ENCODE results near the gene CHL1.

The CHL1 gene, protein sequence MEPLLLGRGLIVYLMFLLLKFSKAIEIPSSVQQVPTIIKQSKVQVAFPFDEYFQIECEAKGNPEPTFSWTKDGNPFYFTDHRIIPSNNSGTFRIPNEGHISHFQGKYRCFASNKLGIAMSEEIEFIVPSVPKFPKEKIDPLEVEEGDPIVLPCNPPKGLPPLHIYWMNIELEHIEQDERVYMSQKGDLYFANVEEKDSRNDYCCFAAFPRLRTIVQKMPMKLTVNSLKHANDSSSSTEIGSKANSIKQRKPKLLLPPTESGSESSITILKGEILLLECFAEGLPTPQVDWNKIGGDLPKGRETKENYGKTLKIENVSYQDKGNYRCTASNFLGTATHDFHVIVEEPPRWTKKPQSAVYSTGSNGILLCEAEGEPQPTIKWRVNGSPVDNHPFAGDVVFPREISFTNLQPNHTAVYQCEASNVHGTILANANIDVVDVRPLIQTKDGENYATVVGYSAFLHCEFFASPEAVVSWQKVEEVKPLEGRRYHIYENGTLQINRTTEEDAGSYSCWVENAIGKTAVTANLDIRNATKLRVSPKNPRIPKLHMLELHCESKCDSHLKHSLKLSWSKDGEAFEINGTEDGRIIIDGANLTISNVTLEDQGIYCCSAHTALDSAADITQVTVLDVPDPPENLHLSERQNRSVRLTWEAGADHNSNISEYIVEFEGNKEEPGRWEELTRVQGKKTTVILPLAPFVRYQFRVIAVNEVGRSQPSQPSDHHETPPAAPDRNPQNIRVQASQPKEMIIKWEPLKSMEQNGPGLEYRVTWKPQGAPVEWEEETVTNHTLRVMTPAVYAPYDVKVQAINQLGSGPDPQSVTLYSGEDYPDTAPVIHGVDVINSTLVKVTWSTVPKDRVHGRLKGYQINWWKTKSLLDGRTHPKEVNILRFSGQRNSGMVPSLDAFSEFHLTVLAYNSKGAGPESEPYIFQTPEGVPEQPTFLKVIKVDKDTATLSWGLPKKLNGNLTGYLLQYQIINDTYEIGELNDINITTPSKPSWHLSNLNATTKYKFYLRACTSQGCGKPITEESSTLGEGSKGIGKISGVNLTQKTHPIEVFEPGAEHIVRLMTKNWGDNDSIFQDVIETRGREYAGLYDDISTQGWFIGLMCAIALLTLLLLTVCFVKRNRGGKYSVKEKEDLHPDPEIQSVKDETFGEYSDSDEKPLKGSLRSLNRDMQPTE (N-terminal part only)

DNA sequence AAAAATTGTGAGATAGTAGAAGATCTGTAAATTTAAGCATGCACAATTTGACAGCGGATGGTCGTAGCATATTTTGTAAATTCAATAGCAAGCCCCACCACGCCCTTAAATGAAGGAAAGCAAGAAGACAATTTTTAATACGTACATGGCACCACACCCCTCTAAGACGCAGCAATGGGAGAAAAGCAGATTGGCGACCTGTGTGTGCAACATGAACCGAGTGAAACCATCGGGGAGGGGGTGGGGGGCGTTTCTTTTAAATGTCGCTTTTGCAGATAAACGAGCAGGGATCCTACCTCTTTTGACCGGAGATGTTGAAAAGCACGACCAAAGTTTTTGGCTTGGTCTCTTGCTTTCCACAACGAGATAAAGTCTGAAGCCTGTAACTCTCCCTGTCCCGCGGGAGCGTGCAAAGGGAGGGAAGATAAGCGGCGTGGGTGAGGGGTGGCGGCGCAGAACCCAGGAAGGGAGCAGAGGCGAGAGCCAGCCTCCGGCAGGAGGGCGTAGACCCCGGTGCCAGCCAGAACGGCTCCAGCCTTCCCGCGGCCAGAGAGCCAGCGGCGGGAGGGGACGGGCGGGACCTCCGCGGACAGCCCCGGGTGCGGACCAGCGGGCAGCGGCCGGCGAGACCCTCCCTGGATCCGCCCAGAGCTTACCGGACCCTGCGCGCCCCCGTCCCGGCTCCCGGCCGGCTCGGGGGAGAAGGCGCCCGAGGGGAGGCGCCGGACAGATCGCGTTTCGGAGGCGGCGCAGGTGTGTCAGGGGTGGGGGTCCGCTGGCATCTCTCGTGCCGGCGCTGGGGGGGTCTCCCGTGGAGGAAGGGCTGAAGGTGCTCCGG is at the start of gene CHL1:
Gene CHL1, plus strand, starts transcription at position 453 of the 838 bp plus-strand sequence. CDS start 123,014 bp downstream, outside the sequence.
- no peak for DNase-seq (ENCODE audit: low read depth in 2 of 2, low spot score in 1 of 2)

DNA sequence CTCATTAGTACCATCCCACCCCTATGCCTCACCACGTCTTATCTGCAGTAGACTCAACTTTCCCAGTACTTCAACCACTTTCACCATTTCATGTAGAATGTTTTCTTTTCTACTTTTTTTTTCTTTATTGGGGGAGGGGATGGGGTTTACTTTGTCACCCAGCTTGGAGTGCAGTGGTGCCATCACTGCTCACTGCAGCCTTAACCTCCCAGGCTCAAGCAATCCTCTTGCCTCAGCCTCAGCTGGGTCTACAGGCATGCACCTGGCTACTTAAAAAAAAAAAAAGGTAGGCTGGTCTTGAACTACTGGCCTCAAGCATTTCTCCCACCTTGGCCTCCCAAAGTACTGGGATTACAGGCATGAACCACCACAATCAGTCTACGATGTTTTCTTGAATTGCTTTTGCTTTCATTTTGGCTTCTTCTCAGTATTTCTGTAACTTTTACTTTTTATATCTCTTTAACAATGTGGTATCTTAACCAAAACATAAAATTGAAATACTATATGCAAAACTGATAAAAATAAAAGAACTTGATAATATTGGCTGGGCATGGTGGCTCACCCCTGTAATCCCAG is 44.9 kb upstream of the CHL1 start:
- no peak for DNase-seq (ENCODE audit: low read depth in 2 of 2, low spot score in 1 of 2)

DNA sequence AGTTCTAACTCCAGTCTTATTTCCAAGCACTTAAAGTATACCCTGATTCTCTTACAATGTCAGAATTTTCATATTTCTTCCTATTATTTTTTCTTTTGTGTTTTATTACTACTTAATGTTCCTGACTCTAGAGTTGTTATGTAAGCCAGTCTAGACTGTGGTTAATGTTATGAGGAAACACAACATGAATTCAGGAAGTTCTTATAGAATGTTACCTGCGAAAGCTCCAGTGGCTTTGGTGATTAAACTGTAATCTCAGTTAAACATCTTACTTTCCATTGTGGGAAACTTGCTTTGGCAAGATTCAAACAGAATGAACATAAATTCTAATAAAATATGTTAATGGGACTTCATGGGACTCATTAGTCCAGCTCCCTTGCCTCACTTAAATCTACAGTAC is 36.6 kb upstream of the CHL1 start:
- DNase-seq (ENCODE audit: low read depth in 2 of 2, low spot score in 1 of 2), result no peak

DNA sequence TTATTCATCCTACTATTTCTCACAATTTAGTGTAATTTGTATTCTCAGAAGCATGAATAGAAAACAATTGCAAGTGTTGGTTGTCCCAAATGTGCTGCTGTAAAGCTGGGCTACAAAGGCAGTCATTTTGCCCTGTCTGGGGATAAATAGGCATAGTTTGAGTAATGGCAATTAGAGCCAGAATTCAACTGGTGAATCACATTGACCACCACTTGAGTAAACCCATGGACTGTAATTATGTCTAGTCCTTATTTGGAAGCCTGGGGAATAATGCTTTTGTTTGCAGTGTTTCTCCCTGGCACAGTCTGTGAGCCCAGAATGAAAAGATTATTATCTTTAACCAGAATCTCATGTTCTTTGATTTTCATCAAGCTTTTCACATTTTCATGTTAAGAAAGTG is 30.5 kb upstream of the CHL1 start:
- DNase-seq (ENCODE audit: low read depth in 2 of 2, low spot score in 1 of 2), result no peak

DNA sequence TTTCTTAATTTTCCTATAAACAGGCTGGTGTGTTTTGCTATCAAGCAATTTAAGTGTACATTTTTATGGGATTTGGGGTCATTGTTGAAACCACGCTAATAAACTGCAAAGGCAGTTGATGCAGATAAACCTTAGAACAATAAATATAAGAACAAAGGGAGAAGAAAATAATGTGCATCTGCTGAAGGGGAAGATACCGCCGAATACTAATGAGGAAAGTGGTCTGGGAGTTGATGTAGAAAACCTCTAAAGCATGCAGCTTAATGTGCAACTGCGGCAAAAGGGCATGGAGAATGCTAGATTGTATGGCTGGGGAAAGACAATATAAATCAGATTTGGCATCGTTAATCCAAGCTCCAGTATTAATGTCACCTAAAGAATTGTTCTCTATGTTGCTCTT is 29.8 kb upstream of the CHL1 start:
- DNase-seq (ENCODE audit: low read depth in 2 of 2, low spot score in 1 of 2), result no peak

DNA sequence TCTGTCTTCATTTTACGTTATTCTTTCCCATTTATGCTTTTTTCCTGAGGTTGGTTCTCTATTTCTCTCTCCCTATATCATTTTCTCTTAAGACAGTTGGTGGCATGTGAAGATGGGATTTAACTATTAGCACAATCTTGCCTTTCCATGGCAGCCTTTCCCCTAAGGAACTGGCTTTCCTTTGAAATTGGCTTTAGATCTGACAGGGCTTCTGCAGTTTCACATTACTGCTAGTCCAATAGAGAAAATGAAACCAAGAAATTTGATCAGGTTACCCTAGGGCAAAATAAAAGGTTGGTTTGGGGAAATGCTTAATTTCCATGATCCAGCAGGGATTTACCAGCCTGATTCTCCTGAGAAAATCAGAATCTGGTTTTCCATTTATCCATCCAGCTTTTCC is 22.7 kb upstream of the CHL1 start:
- no peak for DNase-seq (ENCODE audit: low read depth in 2 of 2, low spot score in 1 of 2)

DNA sequence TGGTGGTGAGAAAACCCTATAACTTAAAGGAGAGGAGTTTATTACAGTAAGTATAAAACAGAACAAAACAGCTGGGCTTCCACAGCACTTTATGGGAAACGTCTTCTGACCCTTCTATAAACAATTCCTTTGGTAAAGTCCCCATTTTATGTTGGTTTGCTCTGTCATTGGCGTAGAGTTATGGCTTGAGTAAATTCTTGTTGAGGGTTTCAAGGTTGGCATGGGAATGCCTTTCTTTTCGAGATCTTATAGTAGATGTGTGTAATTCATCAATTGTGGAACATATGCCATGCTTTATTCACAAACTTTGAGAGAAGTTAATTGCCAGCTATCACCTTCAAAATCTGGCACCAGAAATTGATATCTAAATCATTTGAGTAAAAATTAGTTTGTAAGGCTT is 11.6 kb upstream of the CHL1 start:
- DNase-seq (ENCODE audit: low read depth in 2 of 2, low spot score in 1 of 2), result no peak

DNA sequence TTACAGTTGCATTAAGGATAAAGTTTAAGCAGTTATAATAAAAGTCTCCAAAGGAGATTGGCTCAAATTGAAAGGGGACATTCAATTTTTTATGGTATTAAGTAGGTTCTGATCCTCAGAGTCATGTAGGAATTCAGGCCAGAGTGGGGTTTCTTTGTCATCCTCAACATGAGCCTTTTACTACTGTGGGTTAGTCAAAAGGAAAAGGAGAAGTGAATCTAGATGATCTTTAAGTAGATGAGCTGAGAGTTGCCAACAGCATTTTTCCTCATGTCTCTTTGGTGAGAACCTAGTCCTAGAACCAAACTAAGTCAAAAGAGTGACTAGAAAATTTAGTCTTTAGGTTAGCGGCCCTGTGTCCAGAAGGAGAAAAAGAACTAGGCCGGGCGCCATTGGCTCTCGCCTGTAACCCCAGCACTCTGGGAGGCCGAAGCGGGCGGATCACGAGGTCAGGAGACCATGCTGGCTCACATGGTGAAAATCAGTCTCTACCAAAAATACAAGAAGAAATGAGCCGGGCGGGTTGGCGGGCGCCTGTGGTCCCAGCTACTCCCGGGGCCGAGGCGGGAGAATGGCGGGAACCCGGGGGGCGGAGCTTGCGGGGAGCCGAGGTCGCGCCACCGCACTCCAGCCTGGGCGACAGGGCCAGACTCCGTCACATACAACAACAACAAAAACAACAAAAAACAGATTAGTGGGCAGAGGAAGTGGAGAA is 4.2 kb upstream of the CHL1 start:
- no peak for DNase-seq (ENCODE audit: low read depth in 2 of 2, low spot score in 1 of 2)

DNA sequence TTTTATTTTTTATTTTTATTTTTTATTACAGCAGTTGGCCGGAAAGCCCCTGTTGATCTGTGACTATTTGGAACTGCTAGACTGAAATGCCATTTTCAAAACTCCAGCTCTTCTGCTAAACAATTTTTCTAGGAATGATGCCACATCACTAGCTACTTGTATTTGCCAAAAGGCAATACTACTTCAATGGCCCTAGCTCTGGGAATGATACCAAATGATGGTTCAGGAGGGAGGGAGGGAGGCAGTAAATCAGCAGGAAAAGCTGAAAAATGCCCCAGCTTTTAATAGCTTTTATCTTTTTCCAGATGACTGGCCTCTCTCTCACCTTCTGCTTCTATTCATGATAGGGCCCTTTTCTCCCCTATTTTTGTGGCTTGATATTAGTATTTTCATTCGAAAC is 2.6 kb upstream of the CHL1 start:
- DNase-seq (ENCODE audit: low read depth in 2 of 2, low spot score in 1 of 2), result no peak

DNA sequence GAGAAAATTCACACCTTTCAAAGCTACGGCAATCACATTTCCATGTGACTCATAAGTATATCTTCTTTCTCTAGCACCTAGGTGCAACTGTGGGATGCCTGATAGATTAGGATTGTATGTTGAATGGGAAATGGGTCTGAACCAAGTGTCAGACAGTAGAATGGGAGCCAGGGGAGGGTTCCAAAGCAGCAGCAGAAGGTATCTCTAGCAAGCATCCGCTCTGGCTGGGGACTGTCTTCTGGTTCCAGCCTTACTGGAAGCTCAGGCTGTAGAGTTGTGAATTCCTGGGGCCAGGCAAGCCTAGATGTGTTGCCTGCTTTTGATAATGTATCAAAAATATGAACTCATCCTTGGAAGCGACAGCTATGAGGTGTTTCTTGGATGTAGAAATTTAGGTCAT is 2.1 kb upstream of the CHL1 start:
- no peak for DNase-seq (ENCODE audit: low read depth in 2 of 2, low spot score in 1 of 2)

DNA sequence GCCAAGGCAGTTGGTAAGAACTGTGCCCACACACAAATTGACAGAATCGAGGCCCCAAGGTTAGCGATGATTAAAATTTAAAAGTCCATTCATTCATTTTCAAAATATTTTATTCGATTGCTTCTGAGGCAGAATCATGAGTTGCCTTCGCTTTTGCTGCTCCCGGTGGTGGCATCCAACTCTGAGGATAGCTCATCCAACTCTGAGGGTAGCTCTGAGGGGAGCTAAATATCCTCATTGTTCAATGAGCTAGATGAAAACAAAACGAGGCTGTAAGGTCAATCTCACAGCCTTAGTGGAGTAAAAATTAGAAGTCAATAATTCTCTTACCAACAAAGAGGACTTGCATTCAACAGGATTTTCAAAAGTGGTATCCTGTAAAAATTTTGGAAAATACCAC is 897 bp upstream of the CHL1 start:
- DNase-seq (ENCODE audit: low read depth in 2 of 2, low spot score in 1 of 2), result no peak

DNA sequence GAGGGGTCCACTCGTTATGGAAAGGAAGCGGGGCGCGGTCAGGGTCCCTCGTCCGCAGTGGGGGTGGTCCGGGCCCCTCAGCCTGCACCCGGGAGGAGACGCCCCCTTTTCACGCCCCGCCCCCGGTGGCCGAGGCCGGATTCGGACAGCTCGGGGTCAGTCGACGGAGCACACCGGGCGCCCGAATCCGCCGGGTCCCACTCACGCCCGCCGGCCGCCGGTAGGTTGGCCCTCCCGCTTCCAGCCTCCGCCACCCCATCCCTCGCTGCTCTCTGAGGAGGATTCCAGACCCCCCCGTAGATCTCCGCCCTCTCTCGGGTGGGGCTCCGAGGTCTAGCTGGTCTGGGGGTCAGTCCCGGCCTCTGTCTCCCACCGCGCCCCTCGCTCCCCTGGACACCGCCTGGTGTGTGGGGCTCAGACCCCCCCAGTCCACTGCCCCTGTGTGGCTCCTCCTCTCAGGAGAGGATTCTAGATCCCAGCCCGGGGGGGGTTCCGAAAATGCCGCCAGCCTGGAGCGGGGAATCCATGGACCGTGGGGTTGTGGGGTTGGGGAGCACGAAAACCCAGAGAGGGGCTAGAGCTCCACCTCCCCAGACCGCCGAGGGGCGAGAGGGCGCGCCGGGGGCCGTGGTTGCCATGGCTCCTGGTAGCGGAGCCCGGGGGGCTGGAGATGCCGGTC is 725 bp downstream of the CHL1 start:
- DNase-seq (ENCODE audit: low read depth in 2 of 2, low spot score in 1 of 2), result no peak

DNA sequence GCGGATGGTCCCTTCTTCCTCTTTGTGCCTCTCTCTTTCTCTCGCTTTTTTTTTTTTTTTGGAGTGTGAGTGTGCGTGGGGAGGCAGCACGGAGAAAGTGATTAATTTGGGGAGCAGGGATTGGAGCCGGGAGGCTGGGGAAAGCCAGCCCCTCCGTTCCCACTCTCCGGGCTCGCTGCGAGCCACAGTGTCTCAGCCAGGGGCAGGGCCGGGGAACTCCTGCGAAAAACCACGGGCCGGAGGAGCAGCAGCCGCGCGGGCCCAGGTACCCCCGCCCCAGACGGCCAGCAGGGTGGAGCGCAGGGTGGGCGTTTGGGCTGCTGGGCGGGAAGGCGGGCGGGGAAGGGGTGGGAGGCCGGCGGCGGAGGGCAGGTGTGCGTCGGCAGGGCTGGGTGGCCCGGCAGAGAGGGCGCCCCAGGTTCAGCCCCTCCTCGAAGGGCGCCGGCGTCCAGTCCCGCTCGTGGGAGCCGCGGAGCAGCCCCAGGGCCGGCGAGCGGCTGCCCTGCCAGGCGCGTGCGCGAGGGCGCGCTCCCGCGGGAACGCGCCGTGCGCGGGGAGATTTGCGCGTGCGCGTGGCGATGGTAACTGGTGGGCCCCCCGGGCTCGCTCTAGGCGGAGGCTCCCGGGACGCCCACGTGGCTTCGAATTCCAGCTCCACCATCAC is 1.4 kb downstream of the CHL1 start:
- DNase-seq (ENCODE audit: low read depth in 2 of 2, low spot score in 1 of 2), result no peak

DNA sequence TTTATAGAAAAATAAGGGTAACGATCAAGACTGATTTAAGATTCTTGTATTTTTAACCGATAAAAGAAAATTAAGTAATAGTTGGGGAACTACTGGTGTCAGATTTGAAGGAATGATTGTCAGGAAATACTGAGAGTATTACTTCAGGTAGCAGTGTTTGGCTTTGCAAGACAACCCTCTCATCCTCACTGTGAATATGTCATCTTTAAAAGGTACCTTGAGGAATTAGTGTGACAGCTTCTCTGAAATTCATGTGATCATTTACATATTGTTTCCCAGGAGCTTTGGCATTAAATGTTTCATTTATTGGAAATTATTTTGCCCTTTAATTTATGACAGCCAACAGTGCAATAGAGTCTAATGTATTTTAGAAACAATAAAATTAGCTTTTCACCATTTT is 3.3 kb downstream of the CHL1 start:
- no peak for DNase-seq (ENCODE audit: low read depth in 2 of 2, low spot score in 1 of 2)

DNA sequence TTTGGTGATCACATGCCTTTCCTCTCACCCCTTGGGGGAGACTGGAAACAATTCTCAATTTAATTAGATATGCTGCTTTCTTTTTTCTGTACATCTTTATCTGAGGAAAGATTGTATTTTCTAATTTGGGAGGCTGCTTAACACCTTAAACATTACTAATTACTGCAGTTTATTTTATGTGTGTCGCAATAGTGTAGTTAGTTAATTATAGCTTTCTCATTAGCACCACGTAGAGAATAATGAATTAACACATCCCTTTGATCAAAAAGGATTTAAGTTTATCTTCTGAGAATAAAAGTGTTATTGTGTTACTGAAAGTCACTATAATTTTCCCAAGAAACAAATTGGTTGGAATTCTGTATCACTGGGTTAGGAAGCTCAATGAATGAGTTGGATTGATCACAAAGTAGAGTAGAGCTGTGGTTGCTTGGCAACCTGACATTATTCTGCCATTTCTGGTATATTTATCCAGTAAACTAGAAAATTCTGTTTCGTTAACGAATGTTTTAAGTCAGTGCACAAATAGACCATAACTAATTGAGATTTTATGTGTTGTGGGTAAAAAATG is 4.3 kb downstream of the CHL1 start:
- DNase-seq (ENCODE audit: low read depth in 2 of 2, low spot score in 1 of 2), result no peak

DNA sequence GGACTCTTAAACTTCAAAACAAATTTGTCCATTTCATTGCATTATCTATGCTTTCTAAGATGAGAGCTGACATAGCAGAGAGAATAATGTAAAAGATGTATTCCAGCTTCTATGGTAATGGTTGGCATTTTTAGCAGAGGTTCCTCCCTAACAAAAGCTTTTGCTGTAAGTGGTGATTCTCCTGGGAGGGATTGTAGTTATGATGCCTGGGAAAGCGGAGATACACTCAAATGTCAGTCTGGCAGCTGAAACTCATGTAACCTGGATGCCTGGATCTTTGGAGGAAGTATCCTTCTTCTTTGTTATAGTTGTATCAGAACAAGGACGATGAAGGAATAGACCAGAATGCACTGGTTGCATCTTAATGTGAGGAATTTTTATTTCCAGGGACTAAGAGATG is 7.5 kb downstream of the CHL1 start:
- DNase-seq (ENCODE audit: low read depth in 2 of 2, low spot score in 1 of 2), result no peak

DNA sequence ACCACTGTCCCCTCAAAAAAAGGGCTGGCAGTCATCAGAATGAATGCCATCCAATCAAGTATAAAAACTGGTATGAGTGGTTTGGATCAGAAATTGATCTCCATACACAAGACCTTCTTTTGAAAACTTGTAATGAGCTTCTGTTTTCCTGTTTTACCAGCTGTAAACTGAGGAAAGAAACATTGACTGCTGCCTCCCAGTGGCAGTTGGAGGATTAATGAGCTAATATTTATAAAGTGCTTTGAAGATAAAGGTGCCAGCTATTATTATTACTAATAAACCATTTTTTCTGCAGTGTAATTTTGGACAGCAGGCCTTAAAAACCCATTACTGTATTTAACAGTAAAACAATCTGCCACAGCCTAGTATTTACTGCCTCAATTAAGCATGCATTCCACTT is 11.4 kb downstream of the CHL1 start:
- DNase-seq (ENCODE audit: low read depth in 2 of 2, low spot score in 1 of 2), result no peak

DNA sequence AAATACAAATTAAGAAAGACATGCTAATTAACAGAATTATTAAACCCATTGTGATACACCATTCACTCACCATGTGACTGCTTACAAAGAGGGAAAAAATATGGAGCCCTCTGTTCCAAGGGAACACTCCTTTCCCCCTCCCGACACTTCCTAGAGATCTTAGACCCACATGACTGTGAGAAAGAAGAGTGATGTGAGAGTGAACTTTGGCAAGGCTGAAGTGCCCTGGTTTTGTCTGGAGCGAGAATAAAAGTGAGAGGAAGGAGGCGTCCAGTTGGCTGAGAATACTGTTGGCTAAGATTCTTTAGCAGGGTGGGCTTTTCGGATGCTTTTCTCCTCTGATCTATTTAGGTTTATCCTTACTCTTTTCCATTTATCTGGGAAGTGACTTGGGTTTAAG is 14.1 kb downstream of the CHL1 start:
- DNase-seq (ENCODE audit: low read depth in 2 of 2, low spot score in 1 of 2), result no peak
